ENCODE results near the gene ABI3BP. TPM values are rescaled to one million over a fixed set of nuclear protein-coding genes. Genes with fewer than 3 reads are reported as not detected.

Gene ABI3BP
- polyA plus RNA-seq, 1 of the 3 experiments (the other 2 are of a cell fraction), result 8.4 TPM

DNA sequence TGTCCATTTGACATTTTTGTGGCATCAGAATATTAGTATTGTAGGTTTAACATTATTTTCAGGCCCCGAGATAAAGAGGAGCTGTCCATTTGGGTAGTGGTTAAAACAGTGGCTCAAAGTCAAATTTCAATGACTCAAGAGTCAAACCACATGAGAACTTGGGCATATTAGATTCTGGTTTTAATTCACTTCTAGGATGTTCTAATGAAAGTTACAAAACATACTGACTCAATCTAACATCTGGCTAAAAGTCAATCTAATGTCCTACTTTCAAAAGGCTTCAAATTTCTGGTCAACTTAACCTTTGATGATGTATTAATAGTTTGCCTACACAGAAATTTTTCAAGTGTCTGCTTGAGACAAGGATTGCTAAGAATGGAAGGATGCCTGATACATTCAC lies 112.4 kb downstream of the ABI3BP start (continued):
- TF ChIP-seq, protein P1, sequence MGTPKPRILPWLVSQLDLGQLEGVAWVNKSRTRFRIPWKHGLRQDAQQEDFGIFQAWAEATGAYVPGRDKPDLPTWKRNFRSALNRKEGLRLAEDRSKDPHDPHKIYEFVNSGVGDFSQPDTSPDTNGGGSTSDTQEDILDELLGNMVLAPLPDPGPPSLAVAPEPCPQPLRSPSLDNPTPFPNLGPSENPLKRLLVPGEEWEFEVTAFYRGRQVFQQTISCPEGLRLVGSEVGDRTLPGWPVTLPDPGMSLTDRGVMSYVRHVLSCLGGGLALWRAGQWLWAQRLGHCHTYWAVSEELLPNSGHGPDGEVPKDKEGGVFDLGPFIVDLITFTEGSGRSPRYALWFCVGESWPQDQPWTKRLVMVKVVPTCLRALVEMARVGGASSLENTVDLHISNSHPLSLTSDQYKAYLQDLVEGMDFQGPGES (IDR thresholded peaks at IDR 0.05; ENCODE audit: low read depth, low read length), result no peak
- TF ChIP-seq, protein P2, sequence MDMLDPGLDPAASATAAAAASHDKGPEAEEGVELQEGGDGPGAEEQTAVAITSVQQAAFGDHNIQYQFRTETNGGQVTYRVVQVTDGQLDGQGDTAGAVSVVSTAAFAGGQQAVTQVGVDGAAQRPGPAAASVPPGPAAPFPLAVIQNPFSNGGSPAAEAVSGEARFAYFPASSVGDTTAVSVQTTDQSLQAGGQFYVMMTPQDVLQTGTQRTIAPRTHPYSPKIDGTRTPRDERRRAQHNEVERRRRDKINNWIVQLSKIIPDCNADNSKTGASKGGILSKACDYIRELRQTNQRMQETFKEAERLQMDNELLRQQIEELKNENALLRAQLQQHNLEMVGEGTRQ (IDR thresholded peaks at IDR 0.05; ENCODE audit: borderline replicate concordance, low read depth, low read length), result no peak

DNA sequence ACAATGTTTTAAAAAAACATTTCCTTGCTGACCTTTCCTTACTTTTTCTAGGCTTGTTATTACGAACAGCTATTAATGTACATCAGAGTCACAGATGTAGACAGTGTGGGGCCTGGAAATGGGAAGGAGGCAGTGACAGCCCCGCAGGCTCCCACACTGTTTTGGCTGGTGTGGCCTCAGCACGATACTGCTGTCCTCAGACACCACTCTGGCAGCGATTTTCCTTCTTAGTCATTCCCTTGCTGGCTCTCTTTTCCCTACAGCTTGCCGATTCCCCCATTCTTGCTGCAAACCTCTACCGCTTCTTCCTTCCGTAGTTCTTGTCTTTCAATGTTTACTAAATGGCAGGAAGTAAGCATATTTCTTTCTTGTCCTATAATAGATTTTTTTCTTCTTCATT lies 113.1 kb downstream of the ABI3BP start:
- H3K36me3 ChIP-seq (replicated peaks in 1 of 2; ENCODE audit: control insufficient read depth in 1 of 2, insufficient read depth in 2 of 2, low read length in 1 of 2), result no peaks in the 10 kb centered on the region
- H2AFZ ChIP-seq (ENCODE audit: low read depth), result no peak overlapping the region
- TF ChIP-seq, protein P3, sequence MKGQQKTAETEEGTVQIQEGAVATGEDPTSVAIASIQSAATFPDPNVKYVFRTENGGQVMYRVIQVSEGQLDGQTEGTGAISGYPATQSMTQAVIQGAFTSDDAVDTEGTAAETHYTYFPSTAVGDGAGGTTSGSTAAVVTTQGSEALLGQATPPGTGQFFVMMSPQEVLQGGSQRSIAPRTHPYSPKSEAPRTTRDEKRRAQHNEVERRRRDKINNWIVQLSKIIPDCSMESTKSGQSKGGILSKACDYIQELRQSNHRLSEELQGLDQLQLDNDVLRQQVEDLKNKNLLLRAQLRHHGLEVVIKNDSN (IDR thresholded peaks at IDR 0.05; ENCODE audit: borderline replicate concordance, low read depth), result no peak
- no peak for TF ChIP-seq MEF2A (IDR thresholded peaks at IDR 0.05; ENCODE audit: borderline replicate concordance, low read depth)
- no peaks in the 10 kb centered on the region for H4K20me1 ChIP-seq (ENCODE audit: insufficient read depth)
- no peak overlapping the region for H3K4me3 ChIP-seq (ENCODE audit: low read depth in 2 of 2, low read length in 1 of 2)
- ChIA-PET POLR2A (no interaction called here), CTCF (no interaction called here)
- H3K27me3 ChIP-seq (ENCODE audit: insufficient read depth), result no peaks in the 10 kb centered on the region
- no peaks in the 10 kb centered on the region for H3K9me2 ChIP-seq
- H3K4me2 ChIP-seq, result no peak overlapping the region
- no peaks in the 10 kb centered on the region for H3K79me2 ChIP-seq (ENCODE audit: insufficient read depth)
- peaks cover 15% of the 10 kb centered on the region for H3F3A ChIP-seq (replicated peaks; ENCODE audit: insufficient read depth)
- WGBS (ENCODE audit: low lambda C conversion rate), result 68% methylated on average over 7 of the region's 7 CpGs
- H3K9me3 ChIP-seq, result no peaks in the 10 kb centered on the region; the same call in 1 of the 2 replicates
- H3K4me1 ChIP-seq (ENCODE audit: control insufficient read depth in 1 of 2, insufficient read depth in 2 of 2, low read depth in 1 of 2, low read length in 1 of 2), result peaks cover 0 to 15% of the 10 kb centered on the region in 2 experiments; a peak in 2 of 4 replicates
- H3K27ac ChIP-seq (ENCODE audit: low read depth in 2 of 2, low read length in 1 of 2), result peak overlapping the region in 1 of 2 experiments; percentile 34; a peak in 1 of 4 replicates
- H3K9ac ChIP-seq, result no peak overlapping the region
- DNase-seq, result peak; percentile 11

DNA sequence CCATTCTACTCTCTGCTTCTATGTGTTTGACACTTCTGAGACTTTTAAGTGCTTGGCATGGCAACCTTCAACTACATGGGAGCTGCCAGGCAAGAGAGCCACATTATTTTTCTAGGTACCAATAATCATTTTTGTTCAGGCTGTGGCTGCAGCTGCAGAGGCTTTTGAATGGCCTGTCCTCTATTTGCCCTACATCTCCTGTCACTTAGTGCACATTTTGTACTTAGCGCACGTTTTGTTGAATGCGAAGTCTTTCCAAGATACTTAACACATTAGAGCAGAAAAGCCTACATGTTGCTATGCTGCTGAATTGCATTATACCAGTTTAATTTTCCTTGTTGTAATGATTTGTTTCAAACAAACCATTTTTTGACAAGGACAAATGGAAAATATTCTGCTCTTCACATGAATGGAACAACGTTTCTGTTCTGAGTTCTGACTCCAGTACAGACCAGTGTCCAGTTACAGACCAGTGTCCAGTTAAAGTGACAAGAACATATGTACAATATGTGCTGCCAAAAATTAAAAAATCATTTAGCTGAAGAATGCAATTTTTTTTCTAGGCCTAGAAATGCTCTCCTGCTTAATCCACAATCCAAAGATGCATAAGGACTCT lies 113.9 kb downstream of the ABI3BP start:
- Histone ChIP-seq H3K79me2 (ENCODE audit: insufficient read depth) (no peaks in the 10 kb centered on the region), H3K27ac (ENCODE audit: low read depth in 2 of 2, low read length in 1 of 2) (peak overlapping the region in 1 of 2 experiments; percentile 34; a peak in 1 of 4 replicates), H4K20me1 (ENCODE audit: insufficient read depth) (no peaks in the 10 kb centered on the region), H3K9me2 (no peaks in the 10 kb centered on the region), H2AFZ (ENCODE audit: low read depth) (no peak overlapping the region), H3K4me3 (ENCODE audit: low read depth in 2 of 2, low read length in 1 of 2) (no peak overlapping the region), H3K4me2 (no peak overlapping the region), H3F3A (replicated peaks; ENCODE audit: insufficient read depth) (peaks cover 16% of the 10 kb centered on the region), H3K4me1 (ENCODE audit: control insufficient read depth in 1 of 2, insufficient read depth in 2 of 2, low read depth in 1 of 2, low read length in 1 of 2) (peaks cover 0 to 16% of the 10 kb centered on the region in 2 experiments; a peak in 2 of 4 replicates), H3K36me3 (replicated peaks in 1 of 2; ENCODE audit: control insufficient read depth in 1 of 2, insufficient read depth in 2 of 2, low read length in 1 of 2) (no peaks in the 10 kb centered on the region), H3K9me3 (no peaks in the 10 kb centered on the region; the same call in 1 of the 2 replicates), H3K9ac (no peak overlapping the region), H3K27me3 (ENCODE audit: insufficient read depth) (no peaks in the 10 kb centered on the region)
- DNase-seq, result no peak
- WGBS (ENCODE audit: low lambda C conversion rate), result 74% methylated on average over 4 of the region's 4 CpGs
- ChIA-PET CTCF (interaction anchor here (0.6 kb wide), 1 partner anchor 453 kb away, joined by 3 read pairs; no protein-coding TSS in a partner anchor), POLR2A (no interaction called here)
- TF ChIP-seq, protein P4, sequence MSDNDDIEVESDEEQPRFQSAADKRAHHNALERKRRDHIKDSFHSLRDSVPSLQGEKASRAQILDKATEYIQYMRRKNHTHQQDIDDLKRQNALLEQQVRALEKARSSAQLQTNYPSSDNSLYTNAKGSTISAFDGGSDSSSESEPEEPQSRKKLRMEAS (IDR thresholded peaks at IDR 0.05; ENCODE audit: low read depth), result no peak
- TF ChIP-seq, protein P5, sequence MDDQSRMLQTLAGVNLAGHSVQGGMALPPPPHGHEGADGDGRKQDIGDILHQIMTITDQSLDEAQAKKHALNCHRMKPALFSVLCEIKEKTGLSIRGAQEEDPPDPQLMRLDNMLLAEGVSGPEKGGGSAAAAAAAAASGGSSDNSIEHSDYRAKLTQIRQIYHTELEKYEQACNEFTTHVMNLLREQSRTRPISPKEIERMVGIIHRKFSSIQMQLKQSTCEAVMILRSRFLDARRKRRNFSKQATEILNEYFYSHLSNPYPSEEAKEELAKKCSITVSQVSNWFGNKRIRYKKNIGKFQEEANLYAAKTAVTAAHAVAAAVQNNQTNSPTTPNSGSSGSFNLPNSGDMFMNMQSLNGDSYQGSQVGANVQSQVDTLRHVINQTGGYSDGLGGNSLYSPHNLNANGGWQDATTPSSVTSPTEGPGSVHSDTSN (IDR thresholded peaks at IDR 0.05), result no peak
- TF ChIP-seq, protein P3 (IDR thresholded peaks at IDR 0.05; ENCODE audit: borderline replicate concordance, low read depth), result no peak
- TF ChIP-seq EZH2phosphoT487 (IDR thresholded peaks at IDR 0.05; ENCODE audit: borderline replicate concordance, low read depth), result no peak
- no peak for TF ChIP-seq GATA2 (CRISPR knock-in tag; IDR thresholded peaks at IDR 0.05)
- TF ChIP-seq TAF1 (IDR thresholded peaks at IDR 0.05; ENCODE audit: borderline replicate concordance, low read depth, low read length), result no peak
- no peak for TF ChIP-seq MXI1 (IDR thresholded peaks at IDR 0.05; ENCODE audit: low read depth, low read length)
- TF ChIP-seq YY1 (IDR thresholded peaks at IDR 0.05; ENCODE audit: low read depth), result no peak
- TF ChIP-seq, protein P2 (IDR thresholded peaks at IDR 0.05; ENCODE audit: borderline replicate concordance, low read depth, low read length), result no peak
- TF ChIP-seq, protein P6, sequence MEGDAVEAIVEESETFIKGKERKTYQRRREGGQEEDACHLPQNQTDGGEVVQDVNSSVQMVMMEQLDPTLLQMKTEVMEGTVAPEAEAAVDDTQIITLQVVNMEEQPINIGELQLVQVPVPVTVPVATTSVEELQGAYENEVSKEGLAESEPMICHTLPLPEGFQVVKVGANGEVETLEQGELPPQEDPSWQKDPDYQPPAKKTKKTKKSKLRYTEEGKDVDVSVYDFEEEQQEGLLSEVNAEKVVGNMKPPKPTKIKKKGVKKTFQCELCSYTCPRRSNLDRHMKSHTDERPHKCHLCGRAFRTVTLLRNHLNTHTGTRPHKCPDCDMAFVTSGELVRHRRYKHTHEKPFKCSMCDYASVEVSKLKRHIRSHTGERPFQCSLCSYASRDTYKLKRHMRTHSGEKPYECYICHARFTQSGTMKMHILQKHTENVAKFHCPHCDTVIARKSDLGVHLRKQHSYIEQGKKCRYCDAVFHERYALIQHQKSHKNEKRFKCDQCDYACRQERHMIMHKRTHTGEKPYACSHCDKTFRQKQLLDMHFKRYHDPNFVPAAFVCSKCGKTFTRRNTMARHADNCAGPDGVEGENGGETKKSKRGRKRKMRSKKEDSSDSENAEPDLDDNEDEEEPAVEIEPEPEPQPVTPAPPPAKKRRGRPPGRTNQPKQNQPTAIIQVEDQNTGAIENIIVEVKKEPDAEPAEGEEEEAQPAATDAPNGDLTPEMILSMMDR (IDR thresholded peaks at IDR 0.05), result no peak
- no peak for TF ChIP-seq NRF1 (IDR thresholded peaks at IDR 0.05; ENCODE audit: low read depth, low read length)
- no peak for TF ChIP-seq RCOR1 (IDR thresholded peaks at IDR 0.05; ENCODE audit: low read length)
- TF ChIP-seq EP300 (IDR thresholded peaks at IDR 0.05; ENCODE audit: borderline replicate concordance in 1 of 2, low read depth in 1 of 2, low read length in 1 of 2), result no peak
